Adipose tissue (tissue), 3 donors: ENCODE results near the gene FBF1. TPM values are rescaled to one million over a fixed set of nuclear protein-coding genes. Genes with fewer than 3 reads are reported as not detected.

ENCODE experiments used
- H3K27ac ChIP-seq: one replicate; pipeline ENCODE4 v1.5.1; 2013; ENCODE audit warnings: low read depth, low read length
- WGBS, 3 donors: extraction: QIAGEN DNeasy Blood & Tissue Kit; methylation state at CpG; one replicate each; pipeline ENCODE4 v1.1.7; 2013; 5-methylcytosine and 5-hydroxymethylcytosine counted together
- polyA plus RNA-seq, 3 donors: library from polyadenylated mRNA; stranded (reverse); fragments of 200-250 nt; gene quantifications; one replicate each; pipeline ENCODE4 v1.2.3, GENCODE V29; 2013
- donor health status: healthy with polysubstance abuse.
- donor health status: Bipolar disorder and iron deficiency.
- donor health status: healthy.

FBF1 gene
- polyA plus RNA-seq, 3 donors, result 2.5 to 5.5 (median 3.8) TPM

GRCh38 chr17:75959051-75959838 lies 18.4 kb upstream of the FBF1 start:
- 23 to 70% (median 66%) methylated on average over 8 of the region's 8 CpGs for WGBS, 3 donors
- no peak overlapping the region for H3K27ac ChIP-seq

GRCh38 chr17:75950855-75951554 lies 10.2 kb upstream of the FBF1 start:
- 82 to 91% (median 89%) methylated on average over 8 of the region's 8 CpGs for WGBS, 3 donors
- no peak overlapping the region for H3K27ac ChIP-seq

DNA sequence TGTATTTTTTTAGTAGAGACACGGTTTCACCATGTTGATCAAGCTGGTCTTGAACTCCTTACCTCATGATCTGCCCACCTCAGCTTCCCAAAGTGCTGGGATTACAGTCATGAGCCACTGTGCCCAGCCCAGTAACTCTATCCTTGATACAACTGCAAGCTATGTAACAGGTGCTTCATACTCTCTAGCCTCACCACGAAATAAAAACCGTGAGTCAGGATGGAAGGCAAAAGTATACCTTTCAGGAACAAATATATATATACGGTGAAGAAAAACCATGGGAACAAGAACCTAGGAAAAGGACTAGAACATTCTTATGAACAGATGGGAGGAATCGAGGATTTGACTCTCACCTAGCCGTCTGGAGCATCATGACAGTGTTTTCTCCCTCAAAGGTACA lies 9.6 kb upstream of the FBF1 start:
- WGBS, 3 donors, result 91 to 95% (median 93%) methylated on average over 6 of the region's 6 CpGs
- H3K27ac ChIP-seq, result no peak overlapping the region

- 46 to 78% (median 72%) methylated on average over 2 of the region's 2 CpGs for WGBS, 3 donors
Measured at GRCh38 chr17:75945211-75945610, 4.4 kb upstream of the FBF1 start.

GRCh38 chr17:75943491-75943890 lies 2.6 kb upstream of the FBF1 start:
- H3K27ac ChIP-seq, result no peak overlapping the region
- WGBS, 3 donors, result 38 to 94% (median 92%) methylated on average over 1 of the region's 1 CpG

More at GRCh38 chr17:75945211-75945610, 4.4 kb upstream of the FBF1 start:
- H3K27ac ChIP-seq, result no peak overlapping the region

DNA sequence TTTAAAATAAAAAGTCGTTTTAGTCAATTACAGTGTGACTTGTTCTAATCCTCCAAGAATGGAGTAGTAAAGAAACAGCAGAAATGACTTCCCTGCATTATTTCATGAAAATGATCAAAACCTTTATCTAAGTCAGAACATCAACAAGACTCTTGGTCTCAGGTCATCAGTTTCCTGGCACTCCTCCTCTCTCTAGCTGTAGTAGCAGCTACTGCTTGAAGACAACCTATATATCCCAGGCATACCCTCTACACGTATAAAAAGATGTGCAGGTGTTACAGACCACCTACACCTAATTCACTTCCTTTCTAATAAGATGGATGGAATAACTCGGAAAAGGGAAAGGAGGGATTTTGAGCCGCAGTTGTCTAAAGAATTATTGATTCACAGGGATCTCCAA lies 1.6 kb upstream of the FBF1 start:
- H3K27ac ChIP-seq, result no peak overlapping the region
- 86 to 91% (median 90%) methylated on average over 4 of the region's 4 CpGs for whole genome bisulfite sequencing, 3 donors

- H3K27ac ChIP-seq, result no peak overlapping the region
- 22 to 46% (median 46%) methylated on average over 6 of the region's 6 CpGs for WGBS, 3 donors
Measured at GRCh38 chr17:75941442-75941819, 589 bp upstream of the FBF1 start.

- 77 to 88% (median 80%) methylated on average over 13 of the region's 13 CpGs for WGBS, 3 donors
- no peak overlapping the region for H3K27ac ChIP-seq
Measured at GRCh38 chr17:75937652-75938051, 3.2 kb downstream of the FBF1 start.

- H3K27ac ChIP-seq, result no peak overlapping the region
- WGBS, 3 donors, result 88 to 90% (median 89%) methylated on average over 4 of the region's 4 CpGs
Measured at GRCh38 chr17:75933808-75934207, 7.0 kb downstream of the FBF1 start.

- 90 to 93% (median 92%) methylated on average over 5 of the region's 5 CpGs for WGBS, 3 donors
- H3K27ac ChIP-seq, result no peak overlapping the region
Measured at GRCh38 chr17:75932852-75933251, 8.0 kb downstream of the FBF1 start.

- WGBS, 3 donors, result 86 to 95% (median 91%) methylated on average over 4 of the region's 4 CpGs
- H3K27ac ChIP-seq, result no peak overlapping the region
Measured at GRCh38 chr17:75931062-75931461, 9.8 kb downstream of the FBF1 start.

DNA sequence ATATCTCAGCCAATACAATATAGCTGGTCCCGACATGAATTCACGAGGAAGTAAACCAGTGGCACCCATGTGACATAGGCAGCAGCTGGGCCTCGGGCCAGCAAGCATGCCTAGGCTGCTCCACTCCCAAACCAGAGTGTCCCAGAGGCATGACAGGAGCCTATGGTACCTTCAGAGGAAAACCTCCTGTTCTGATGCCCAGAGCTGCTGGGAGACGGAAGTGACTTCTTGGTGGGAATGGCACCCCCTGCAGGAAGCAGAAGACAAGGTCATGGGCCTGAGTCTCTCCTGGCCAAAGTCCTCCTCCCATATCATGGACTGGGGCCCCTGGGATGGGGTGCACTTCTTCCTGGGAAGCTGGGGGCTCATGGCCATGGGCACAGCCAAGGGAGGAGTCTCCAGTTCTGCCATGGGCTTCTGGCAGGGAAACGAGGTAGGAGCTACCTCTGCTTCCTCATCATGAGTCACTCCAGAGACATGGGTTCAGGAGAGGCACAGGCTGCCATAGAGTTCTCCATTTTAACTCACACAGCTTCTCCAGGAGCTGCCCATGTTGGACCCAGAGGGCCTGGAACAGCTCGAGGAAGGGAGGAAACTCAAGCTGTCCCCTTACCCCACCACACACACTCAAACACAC lies 13.4 kb downstream of the FBF1 start:
- 60 to 69% (median 62%) methylated on average over 6 of the region's 6 CpGs for WGBS, 3 donors
- no peak overlapping the region for H3K27ac ChIP-seq

DNA sequence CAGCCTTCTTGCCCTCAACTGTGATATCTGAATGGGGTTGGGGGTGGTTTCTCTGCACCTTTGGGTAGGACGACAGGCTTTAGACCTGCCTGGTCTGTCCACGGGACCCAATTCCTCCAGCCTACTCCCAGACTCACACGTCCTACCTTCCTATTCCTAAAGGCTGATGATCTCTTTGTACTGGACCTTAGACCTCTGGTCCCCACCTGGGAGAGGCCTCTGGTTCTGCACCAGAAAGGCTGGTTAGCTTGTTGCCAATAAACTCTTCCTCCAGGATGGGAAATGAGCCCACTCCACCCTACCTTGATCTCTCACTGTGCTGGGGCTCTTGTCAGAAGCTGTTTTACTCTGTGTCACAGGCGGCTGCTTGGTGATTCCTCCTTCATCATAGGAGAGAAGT lies 14.4 kb downstream of the FBF1 start:
- no peak overlapping the region for H3K27ac ChIP-seq
- 88 to 94% (median 91%) methylated on average over 4 of the region's 4 CpGs for WGBS, 3 donors

DNA sequence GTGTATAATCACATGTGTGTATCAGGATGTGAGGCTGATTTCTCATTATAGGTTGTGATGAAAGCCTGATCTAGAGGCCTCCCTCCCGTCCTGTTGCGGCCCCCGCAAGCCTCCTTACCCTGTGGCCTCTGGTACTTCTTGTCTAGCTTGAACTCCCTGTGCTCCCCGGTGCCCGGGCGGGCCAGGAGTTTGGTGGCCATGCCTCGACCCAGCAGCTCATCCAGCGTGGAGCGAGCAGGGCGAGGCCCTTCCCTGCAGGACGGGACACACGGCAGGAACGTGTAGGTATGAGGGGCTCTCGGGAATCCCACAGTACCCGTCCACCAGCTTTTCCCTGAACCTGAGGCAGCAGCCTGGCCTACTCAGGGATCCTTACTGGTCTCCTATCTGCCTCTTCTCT lies 14.9 kb downstream of the FBF1 start:
- H3K27ac ChIP-seq, result no peak overlapping the region
- WGBS, 3 donors, result 92 to 98% (median 97%) methylated on average over 14 to 15 of the region's 15 CpGs

DNA sequence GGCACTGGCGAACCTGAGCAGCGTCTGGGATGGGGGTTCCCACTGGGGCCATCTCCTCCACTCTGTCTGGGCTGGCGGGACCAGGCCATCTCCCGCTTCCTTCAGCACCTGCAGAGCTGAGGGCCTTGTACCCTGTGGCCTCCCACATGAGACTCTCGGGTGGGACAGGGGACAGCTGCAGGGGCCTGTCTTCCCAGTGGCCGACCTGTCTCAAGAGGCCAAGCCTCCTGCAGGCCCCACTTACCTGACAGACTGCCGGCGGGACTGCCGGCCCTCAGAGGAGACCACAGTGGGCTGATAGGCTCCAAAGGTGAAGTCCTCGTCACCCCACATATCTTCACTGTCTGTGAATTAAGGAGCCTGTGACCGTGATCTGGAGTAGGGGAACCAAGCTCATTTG lies 15.7 kb downstream of the FBF1 start:
- 95 to 97% (median 95%) methylated on average over 9 to 11 of the region's 11 CpGs for WGBS, 3 donors
- H3K27ac ChIP-seq, result no peak overlapping the region

GRCh38 chr17:75922963-75923874 lies 17.6 kb downstream of the FBF1 start:
- H3K27ac ChIP-seq, result no peak overlapping the region
- 78 to 86% (median 84%) methylated on average over 19 of the region's 19 CpGs for WGBS, 3 donors

- 85 to 95% (median 88%) methylated on average over 18 of the region's 18 CpGs for WGBS, 3 donors
- H3K27ac ChIP-seq, result no peak overlapping the region
Measured at GRCh38 chr17:75922173-75922961, 18.5 kb downstream of the FBF1 start.

- no peak overlapping the region for H3K27ac ChIP-seq
- WGBS, 3 donors, result 95 to 98% (median 95%) methylated on average over 15 of the region's 15 CpGs
Measured at GRCh38 chr17:75921596-75921995, 19.2 kb downstream of the FBF1 start.
